ENCODE results near the gene STPG4. TPM values are rescaled to one million over a fixed set of nuclear protein-coding genes. Genes with fewer than 3 reads are reported as not detected.

Gene STPG4
- total RNA-seq, 4 donors from 2014 or later = 0.30 to 2.6 (median 1.4) TPM; not detected in 1

DNA sequence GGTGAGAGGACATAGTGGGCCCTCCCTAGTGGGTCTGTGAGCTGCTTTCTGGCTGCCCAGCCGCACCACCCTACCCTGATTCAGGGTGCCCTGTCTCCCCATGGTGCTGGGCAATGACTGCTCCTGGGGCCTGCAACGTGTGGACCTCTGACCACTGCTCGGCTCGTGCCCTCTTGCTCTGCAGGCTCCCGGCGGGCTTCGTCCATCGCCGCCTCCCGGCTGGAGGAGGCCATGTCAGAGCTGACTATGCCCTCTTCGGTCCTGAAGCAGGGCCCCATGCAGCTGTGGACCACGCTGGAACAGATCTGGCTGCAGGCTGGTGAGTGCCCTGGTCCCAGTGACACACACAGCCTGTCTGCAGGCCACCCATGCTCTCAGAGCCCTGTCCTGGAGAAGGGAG lies 103.5 kb downstream of the STPG4 start:
- H3K27ac ChIP-seq = peak overlapping the region in 1 of 4 donors; percentile 21
- H3K36me3 ChIP-seq = peaks cover 2 to 76% (median 11%) of the 10 kb centered on the region in 3 donors
- no peaks in the 10 kb centered on the region for H3K9me3 ChIP-seq
- DNase-seq (ENCODE audit: low spot score in 2 of 2) = no peak
- H3K4me1 ChIP-seq = peaks cover 8 to 45% (median 16%) of the 10 kb centered on the region in 4 donors
- TF ChIP-seq EP300 (IDR thresholded peaks at IDR 0.05) (no peak), POLR2A (IDR thresholded peaks at IDR 0.05) (no peak)
- TF ChIP-seq, protein P1, sequence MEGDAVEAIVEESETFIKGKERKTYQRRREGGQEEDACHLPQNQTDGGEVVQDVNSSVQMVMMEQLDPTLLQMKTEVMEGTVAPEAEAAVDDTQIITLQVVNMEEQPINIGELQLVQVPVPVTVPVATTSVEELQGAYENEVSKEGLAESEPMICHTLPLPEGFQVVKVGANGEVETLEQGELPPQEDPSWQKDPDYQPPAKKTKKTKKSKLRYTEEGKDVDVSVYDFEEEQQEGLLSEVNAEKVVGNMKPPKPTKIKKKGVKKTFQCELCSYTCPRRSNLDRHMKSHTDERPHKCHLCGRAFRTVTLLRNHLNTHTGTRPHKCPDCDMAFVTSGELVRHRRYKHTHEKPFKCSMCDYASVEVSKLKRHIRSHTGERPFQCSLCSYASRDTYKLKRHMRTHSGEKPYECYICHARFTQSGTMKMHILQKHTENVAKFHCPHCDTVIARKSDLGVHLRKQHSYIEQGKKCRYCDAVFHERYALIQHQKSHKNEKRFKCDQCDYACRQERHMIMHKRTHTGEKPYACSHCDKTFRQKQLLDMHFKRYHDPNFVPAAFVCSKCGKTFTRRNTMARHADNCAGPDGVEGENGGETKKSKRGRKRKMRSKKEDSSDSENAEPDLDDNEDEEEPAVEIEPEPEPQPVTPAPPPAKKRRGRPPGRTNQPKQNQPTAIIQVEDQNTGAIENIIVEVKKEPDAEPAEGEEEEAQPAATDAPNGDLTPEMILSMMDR (IDR thresholded peaks at IDR 0.05) = no peak
- H3K27me3 ChIP-seq = no peaks in the 10 kb centered on the region
- 95 to 97% methylated on average over 10 to 12 of the region's 12 CpGs for WGBS, 2 donors
- no peak overlapping the region for H3K4me3 ChIP-seq

DNA sequence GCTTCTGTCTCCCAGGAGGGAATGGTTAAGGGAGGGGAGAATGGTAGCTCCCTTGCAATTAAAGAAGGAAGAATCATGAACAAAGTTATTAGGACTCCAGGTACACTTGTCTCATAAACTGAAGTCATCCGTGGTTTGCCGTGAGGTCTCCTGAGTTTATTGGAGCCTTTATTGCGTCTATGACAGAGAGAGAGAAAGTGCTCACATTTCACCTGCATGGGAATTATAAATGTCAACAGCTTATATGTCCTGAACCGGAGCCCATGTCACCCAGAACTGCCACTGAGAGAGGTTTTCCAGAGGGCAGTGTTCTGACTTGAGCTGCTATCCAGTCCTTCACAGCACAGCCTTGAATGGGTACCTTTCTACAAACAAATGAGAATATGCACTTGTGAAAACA lies 104.3 kb downstream of the STPG4 start:
- H3K4me1 ChIP-seq = peaks cover 2 to 39% (median 8%) of the 10 kb centered on the region in 4 donors
- DNase-seq (ENCODE audit: low spot score in 2 of 2) = no peak
- no peaks in the 10 kb centered on the region for H3K27me3 ChIP-seq
- WGBS, 2 donors = 90 to 91% methylated on average over 4 of the region's 4 CpGs
- H3K4me3 ChIP-seq = no peak overlapping the region
- TF ChIP-seq POLR2A (IDR thresholded peaks at IDR 0.05) = no peak
- TF ChIP-seq EP300 (IDR thresholded peaks at IDR 0.05) = no peak
- TF ChIP-seq, protein P1 (IDR thresholded peaks at IDR 0.05) = no peak
- no peaks in the 10 kb centered on the region for H3K9me3 ChIP-seq
- H3K27ac ChIP-seq = no peak overlapping the region
- H3K36me3 ChIP-seq = peaks cover 2 to 84% (median 11%) of the 10 kb centered on the region in 3 donors

- H3K4me3 ChIP-seq = no peak overlapping the region
- H3K4me1 ChIP-seq = peaks cover 0 to 33% (median 2%) of the 10 kb centered on the region in 4 donors
- peaks cover 2 to 87% (median 11%) of the 10 kb centered on the region in 3 donors for H3K36me3 ChIP-seq
- peak overlapping the region in 1 of 4 donors; percentile 5 for H3K27ac ChIP-seq
- 62 to 73% methylated on average over 6 of the region's 6 CpGs for WGBS, 2 donors
- H3K27me3 ChIP-seq = no peaks in the 10 kb centered on the region
- no peaks in the 10 kb centered on the region for H3K9me3 ChIP-seq
- TF ChIP-seq POLR2A (IDR thresholded peaks at IDR 0.05) = no peak
- TF ChIP-seq, protein P1 (IDR thresholded peaks at IDR 0.05) = no peak
- no peak for TF ChIP-seq EP300 (IDR thresholded peaks at IDR 0.05)
- DNase-seq (ENCODE audit: low spot score in 2 of 2) = no peak
Observed at GRCh38 chr2:47050021-47050760, 104.9 kb downstream of the STPG4 start.

GRCh38 chr2:47049502-47049901 lies 105.6 kb downstream of the STPG4 start:
- H3K36me3 ChIP-seq = peaks cover 2 to 89% (median 11%) of the 10 kb centered on the region in 3 donors
- no peak for TF ChIP-seq EP300 (IDR thresholded peaks at IDR 0.05)
- TF ChIP-seq, protein P1 (IDR thresholded peaks at IDR 0.05) = no peak
- no peak for TF ChIP-seq POLR2A (IDR thresholded peaks at IDR 0.05)
- H3K27ac ChIP-seq = peak overlapping the region in 2 of 4 donors; percentile 5 to 13
- WGBS, 2 donors = 83 to 100% methylated on average over 1 to 3 of the region's 3 CpGs
- no peak for DNase-seq (ENCODE audit: low spot score in 2 of 2)
- no peaks in the 10 kb centered on the region for H3K27me3 ChIP-seq
- no peaks in the 10 kb centered on the region for H3K9me3 ChIP-seq
- H3K4me1 ChIP-seq = peaks cover 0 to 28% (median 0%) of the 10 kb centered on the region in 4 donors
- no peak overlapping the region for H3K4me3 ChIP-seq

- H3K27me3 ChIP-seq = no peaks in the 10 kb centered on the region
- H3K9me3 ChIP-seq = no peaks in the 10 kb centered on the region
- H3K27ac ChIP-seq = peak overlapping the region in 2 of 4 donors; percentile 5 to 13
- peaks cover 2 to 92% (median 11%) of the 10 kb centered on the region in 3 donors for H3K36me3 ChIP-seq
- no peak overlapping the region for H3K4me3 ChIP-seq
- peaks cover 0 to 27% (median 1%) of the 10 kb centered on the region in 4 donors for H3K4me1 ChIP-seq
- no peak for DNase-seq (ENCODE audit: low spot score in 2 of 2)
- WGBS, 2 donors = 77 to 80% methylated on average over 7 to 8 of the region's 8 CpGs
- TF ChIP-seq POLR2A (IDR thresholded peaks at IDR 0.05) = no peak
- TF ChIP-seq, protein P1 (IDR thresholded peaks at IDR 0.05) = no peak
- TF ChIP-seq EP300 (IDR thresholded peaks at IDR 0.05) = no peak
Observed at GRCh38 chr2:47048801-47049480, 106.2 kb downstream of the STPG4 start.

Measured in tibial nerve (tissue), 4 donors.